SU-DHL-6 (cell line): ENCODE measurements around the gene CYB5B.

Source experiments
- CTCF ChIP-seq: fragments of 200-600 bp; sonication (generic); IDR thresholded peaks from one replicate; pipeline ENCODE4 v1.5.1; 2017; ENCODE audit warnings: antibody characterized with exemption, mild to moderate bottlenecking, low read length, moderate library complexity; ENCODE audit not compliant: insufficient read depth, poor library complexity, severe bottlenecking
- EZH2phosphoT487 ChIP-seq: fragments of 200-600 bp; sonication (generic), shearing (Covaris generic); conservative IDR thresholded peaks from 2 replicates; pipeline ENCODE4 v1.6.1; 2018; ENCODE audit warnings: mild to moderate bottlenecking, antibody characterized with exemption, low read length, moderate library complexity, mixed read lengths

- no peak for TF ChIP-seq CTCF
- no peak for TF ChIP-seq EZH2phosphoT487
Observed at GRCh38 chr16:69466547-69466946, 42.1 kb downstream of the CYB5B start.
